PC-9 (cell line): ENCODE results near the gene GEMIN8.

ENCODE experiments used
- CTCF ChIP-seq: fragments of 200-600 bp; sonication (generic); conservative IDR thresholded peaks from 2 replicates; pipeline ENCODE4 v1.6.1; 2017; ENCODE audit warnings: mixed run types, antibody characterized with exemption, mild to moderate bottlenecking, moderate library complexity
- EZH2 ChIP-seq: fragments of 200-600 bp; sonication (generic); IDR thresholded peaks from 2 replicates; pipeline ENCODE4 v1.8.0; 2017; ENCODE audit warnings: antibody characterized with exemption, low read depth

GRCh38 chrX:14056206-14056605 lies 26.5 kb upstream of the GEMIN8 start:
- TF ChIP-seq EZH2 (no peak), CTCF (no peak)
